ENCODE measurements around the gene GRSF1.
"Not testable (repeated sequence)": the region's sequence is repeated elsewhere in the genome, so short reads cannot be mapped to it uniquely, and the experiment has no call there.

Gene GRSF1

GRCh38 chr4:70802928-70803580 lies 36.6 kb downstream of the GRSF1 start:
- H3K27ac Mint-ChIP-seq = peak overlapping the region in 1 of 2 donors; percentile 69
- ATAC-seq (no peak), DNase-seq (no peak)
- no peaks in the 10 kb centered on the region for H3K9me3 Mint-ChIP-seq
- H3K4me3 Mint-ChIP-seq = no peak overlapping the region
- no peaks in the 10 kb centered on the region for H3K27me3 Mint-ChIP-seq
- H3K4me1 Mint-ChIP-seq = peaks cover 17% of the 10 kb centered on the region

DNA sequence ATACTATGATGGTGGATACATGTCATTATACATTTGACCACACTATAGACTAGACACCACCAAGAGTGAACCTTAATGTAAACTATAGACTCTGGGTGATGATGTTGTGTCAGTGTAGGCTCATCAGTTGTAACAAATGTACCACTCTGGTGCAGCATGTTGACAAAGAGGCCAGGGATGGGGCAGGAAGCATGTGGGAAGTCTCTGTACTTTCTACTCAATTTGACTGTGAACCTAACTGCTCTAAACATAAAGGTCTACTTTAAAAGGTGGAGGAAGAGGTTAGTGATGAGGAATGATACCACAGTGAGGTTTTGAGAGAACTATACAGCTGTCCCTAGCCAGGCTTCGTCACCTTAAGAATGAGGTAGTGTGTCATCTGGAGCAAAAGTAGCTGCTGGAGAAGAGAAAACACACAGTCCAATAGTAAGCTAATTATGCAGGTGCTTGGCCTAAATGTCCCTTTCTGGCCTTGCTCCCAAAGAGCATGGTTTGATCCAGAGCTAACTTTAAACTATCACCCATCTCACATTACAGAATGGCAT lies 38.4 kb downstream of the GRSF1 start:
- DNase-seq (peak; percentile 4 to 38), ATAC-seq (peak; percentile 97)
- H3K9me3 Mint-ChIP-seq = no peaks in the 10 kb centered on the region
- H3K27ac Mint-ChIP-seq = peak overlapping the region in 1 of 2 donors; percentile 63
- H3K27me3 Mint-ChIP-seq = no peaks in the 10 kb centered on the region
- no peak overlapping the region for H3K4me3 Mint-ChIP-seq
- H3K4me1 Mint-ChIP-seq = peaks cover 17% of the 10 kb centered on the region

DNA sequence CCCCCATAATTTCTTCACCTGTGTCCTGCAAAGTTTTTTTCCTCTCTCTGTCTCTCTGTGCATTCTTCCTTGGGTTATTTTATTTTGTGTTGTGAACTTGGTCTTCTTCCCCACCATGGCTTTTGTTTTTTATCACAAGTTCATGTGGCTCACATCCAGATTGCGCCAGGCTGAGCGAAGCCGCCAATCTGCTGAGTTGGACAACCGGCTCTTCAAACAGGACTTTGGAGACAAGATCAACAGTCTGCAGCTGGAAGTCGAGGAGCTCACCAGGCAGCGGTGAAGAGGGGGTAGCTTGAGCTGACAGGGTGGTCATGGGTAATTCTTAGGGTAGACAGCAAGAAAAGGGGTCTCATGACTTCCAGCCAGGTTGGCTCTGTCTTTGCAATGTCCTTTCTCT lies 46.1 kb downstream of the GRSF1 start:
- no peaks in the 10 kb centered on the region for H3K9me3 Mint-ChIP-seq
- no peaks in the 10 kb centered on the region for H3K4me1 Mint-ChIP-seq
- DNase-seq (no peak), ATAC-seq (no peak)
- H3K27me3 Mint-ChIP-seq = no peaks in the 10 kb centered on the region
- H3K27ac Mint-ChIP-seq = no peak overlapping the region
- H3K4me3 Mint-ChIP-seq = no peak overlapping the region

DNA sequence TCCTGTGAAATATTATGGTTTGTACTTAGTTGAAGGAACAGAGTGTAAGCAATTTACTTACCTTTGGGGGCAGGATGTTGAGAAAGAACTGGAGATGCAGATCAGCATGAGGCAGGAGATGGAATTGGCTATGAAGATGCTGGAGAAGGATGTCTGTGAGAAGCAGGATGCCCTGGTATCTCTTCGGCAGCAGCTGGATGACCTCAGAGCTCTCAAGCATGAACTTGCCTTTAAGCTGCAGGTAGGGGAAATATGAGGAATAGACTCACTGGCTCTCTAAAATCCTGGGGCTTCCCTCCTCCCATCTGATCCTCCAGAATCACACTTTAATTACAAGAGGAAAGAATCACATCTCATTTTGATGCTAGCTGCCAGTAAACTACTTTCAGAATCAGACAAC lies 51.0 kb downstream of the GRSF1 start:
- H3K4me3 Mint-ChIP-seq = no peak overlapping the region
- H3K4me1 Mint-ChIP-seq = no peaks in the 10 kb centered on the region
- no peaks in the 10 kb centered on the region for H3K27me3 Mint-ChIP-seq
- DNase-seq (no peak), ATAC-seq (no peak)
- H3K9me3 Mint-ChIP-seq = no peaks in the 10 kb centered on the region
- no peak overlapping the region for H3K27ac Mint-ChIP-seq

GRCh38 chr4:70787496-70787895 lies 52.2 kb downstream of the GRSF1 start:
- no peaks in the 10 kb centered on the region for H3K9me3 Mint-ChIP-seq
- no peak overlapping the region for H3K27ac Mint-ChIP-seq
- no peaks in the 10 kb centered on the region for H3K27me3 Mint-ChIP-seq
- H3K4me3 Mint-ChIP-seq = no peak overlapping the region
- DNase-seq (no peak), ATAC-seq (no peak)
- no peaks in the 10 kb centered on the region for H3K4me1 Mint-ChIP-seq

DNA sequence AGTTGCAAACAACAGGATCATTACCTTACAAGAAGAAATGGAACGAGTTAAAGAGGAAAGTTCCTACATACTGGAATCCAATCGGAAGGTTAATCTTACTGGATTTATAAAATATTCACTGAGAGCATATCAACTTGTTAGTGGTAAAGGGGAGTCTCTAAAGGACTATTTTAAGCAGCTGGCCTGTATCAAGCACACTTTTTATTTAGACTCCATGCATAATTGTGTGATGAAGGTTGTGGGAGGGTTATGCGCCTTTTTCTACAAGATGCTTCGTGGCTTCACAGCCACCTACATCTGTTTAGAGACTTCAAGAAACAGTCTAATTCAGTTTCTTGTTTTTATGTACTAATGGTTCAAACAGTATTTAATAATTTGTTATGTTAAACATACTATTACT lies 56.6 kb downstream of the GRSF1 start:
- DNase-seq = no peak
- Mint-ChIP-seq H3K4me1 (no peaks in the 10 kb centered on the region), H3K9me3 (no peaks in the 10 kb centered on the region), H3K4me3 (no peak overlapping the region), H3K27me3 (no peaks in the 10 kb centered on the region), H3K27ac (no peak overlapping the region)
- ATAC-seq = no peak

DNA sequence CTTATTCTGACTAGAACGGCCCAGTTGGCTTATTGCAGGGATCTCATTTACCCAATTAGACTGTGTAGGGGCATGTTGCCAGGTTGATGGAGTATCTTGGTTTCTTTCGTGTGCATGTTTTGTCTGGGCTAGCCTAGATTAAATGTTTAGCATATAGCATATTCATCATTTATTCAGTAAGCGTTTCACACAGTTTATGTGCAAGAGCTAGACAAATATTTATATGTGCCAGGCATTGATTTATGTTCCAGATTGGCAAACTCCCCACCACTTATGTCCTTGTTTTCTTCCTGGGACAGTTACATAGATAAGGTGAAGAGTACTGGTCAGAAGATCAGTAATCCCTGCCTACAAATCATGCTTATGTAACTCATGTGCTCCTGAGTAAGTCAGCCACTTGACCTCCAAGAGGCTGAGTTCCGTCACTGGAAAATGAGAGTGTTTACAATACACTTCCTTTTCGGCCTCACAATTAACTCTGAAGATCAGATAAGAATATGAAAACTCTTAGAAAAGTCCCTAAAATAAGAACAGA lies 60.7 kb downstream of the GRSF1 start:
- DNase-seq = no peak
- ATAC-seq = no peak
- Mint-ChIP-seq H3K27me3 (no peaks in the 10 kb centered on the region), H3K9me3 (no peaks in the 10 kb centered on the region), H3K4me3 (no peak overlapping the region), H3K4me1 (no peaks in the 10 kb centered on the region), H3K27ac (no peak overlapping the region)

DNA sequence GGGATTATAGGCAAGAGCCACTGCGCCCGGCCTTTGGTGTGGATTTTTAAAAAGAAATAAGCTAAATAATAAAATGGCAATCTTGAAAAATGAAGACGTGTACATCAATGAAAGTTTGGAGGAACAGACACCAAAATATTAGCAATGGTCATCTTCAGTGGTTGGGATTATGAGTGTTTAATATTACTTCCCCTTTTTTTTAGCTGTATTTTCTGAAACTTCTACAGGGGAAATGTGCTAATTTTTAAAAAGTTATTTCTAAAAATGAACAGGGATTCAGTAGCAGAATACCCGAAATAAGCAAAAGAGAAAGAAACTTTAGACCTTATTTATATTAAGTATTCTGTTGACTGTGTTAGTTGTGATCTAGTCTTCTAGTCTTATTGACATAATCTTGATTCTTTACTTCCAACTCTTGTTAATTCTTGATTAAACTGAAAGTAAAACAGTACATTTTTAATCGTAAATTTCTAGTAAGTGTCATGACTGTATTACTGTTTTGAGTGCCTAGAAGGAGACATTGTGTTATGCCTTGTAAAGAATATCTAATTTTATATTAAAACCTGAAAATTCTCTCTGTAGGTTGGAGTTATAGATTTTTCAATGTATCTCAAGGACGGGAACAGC lies 66.6 kb downstream of the GRSF1 start:
- Mint-ChIP-seq H3K4me3 (no peak overlapping the region), H3K4me1 (no peaks in the 10 kb centered on the region), H3K27me3 (no peaks in the 10 kb centered on the region), H3K9me3 (no peaks in the 10 kb centered on the region), H3K27ac (no peak overlapping the region)
- no peak for ATAC-seq
- DNase-seq = no peak

GRCh38 chr4:70769396-70769795 lies 70.3 kb downstream of the GRSF1 start:
- not testable (repeated sequence) for DNase-seq, H3K9me3 Mint-ChIP-seq, H3K4me1 Mint-ChIP-seq, H3K27ac Mint-ChIP-seq, H3K4me3 Mint-ChIP-seq, H3K27me3 Mint-ChIP-seq, ATAC-seq

DNA sequence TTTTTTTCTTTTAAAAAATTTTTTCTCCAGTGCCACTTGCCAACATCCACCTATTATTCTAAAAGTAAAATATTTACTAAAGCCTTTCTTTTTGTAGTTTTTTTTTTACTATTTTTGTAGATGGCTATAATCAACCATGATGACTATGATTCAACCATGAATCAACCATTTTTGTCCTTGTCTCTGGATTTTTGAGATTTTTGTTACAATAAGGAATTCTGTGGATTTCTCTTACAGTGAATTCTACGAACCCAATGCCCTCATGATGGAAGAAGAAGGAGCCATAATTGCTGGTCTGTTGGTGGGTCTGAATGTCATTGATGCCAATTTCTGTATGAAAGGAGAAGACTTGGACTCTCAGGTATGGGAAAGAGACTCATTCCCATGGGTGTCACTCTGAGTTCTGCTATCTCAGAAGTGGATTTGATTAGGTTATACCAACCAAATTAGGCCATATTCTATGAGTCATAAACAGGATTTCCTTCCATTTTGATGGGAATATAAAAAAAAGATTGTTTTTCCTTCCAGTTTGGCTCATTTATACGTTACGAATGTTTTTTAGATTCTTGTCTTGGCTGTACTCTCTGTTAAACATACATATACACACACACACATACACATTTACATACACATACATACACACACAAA lies 71.3 kb downstream of the GRSF1 start:
- ATAC-seq = no peak
- Mint-ChIP-seq H3K27ac (no peak overlapping the region), H3K4me1 (no peaks in the 10 kb centered on the region), H3K27me3 (no peaks in the 10 kb centered on the region), H3K4me3 (no peak overlapping the region), H3K9me3 (no peaks in the 10 kb centered on the region)
- DNase-seq = no peak

Data from stimulated activated naive CD8-positive, alpha-beta T cell treated with anti-CD3 and anti-CD28 coated beads, Interleukin-15, amount 100 ng/mL, for 72 hours (primary cell).